B cell (primary cell): ENCODE results near the gene ZNF81. TPM values are rescaled to one million over a fixed set of nuclear protein-coding genes. Genes with fewer than 3 reads are reported as not detected.

ENCODE experiments used
- ATAC-seq: fragments of 200-7000 bp; cut with Tn5 transposase; one replicate; pipeline ENCODE4 v1.10.0; 2021; ENCODE audit warnings: low read depth, mild to moderate bottlenecking, moderate number of reproducible peaks, moderate library complexity
- CTCF ChIA-PET: fragments of 350-600 bp; sonication (Branson Sonifier 250); formaldehyde crosslinking; loops from one replicate; lab custom pipeline; 2021; ENCODE audit warnings: antibody characterized with exemption, inconsistent platforms; lab: Charles Lee
- POLR2A ChIA-PET: fragments of 350-600 bp; sonication (Branson Sonifier 250); formaldehyde crosslinking; loops from one replicate; lab custom pipeline; 2021; ENCODE audit warnings: antibody characterized with exemption; lab: Charles Lee
- DNase-seq: peaks from one replicate; pipeline ENCODE4 v3.0.0; 2013
- H2AFZ ChIP-seq: 2 replicates; pipeline ENCODE4 v1.6.1; 2012; ENCODE audit warnings: mild to moderate bottlenecking, low read depth, low read length; ENCODE audit not compliant: insufficient read depth, poor library complexity, severe bottlenecking
- H3K27ac ChIP-seq, 2 donors: 1 replicate in 1 of 2; 2 replicates in 1 of 2; pipeline ENCODE4 v1.5.1; 2012 to 2013; ENCODE audit warnings: low read length in 2 of 2, mild to moderate bottlenecking in 2 of 2, moderate library complexity in 1 of 2
- H3K27me3 ChIP-seq, 4 experiments: fragments of 200-600 bp in 1 of 4; sonication (generic) in 1 of 4; replicated peaks in 1 of 4; 1 replicate in 2 of 4; 2 replicates in 2 of 4; pipeline versions ENCODE4 v1.6.1 to v1.7.0; 2013 to 2016; ENCODE audit warnings: low read length in 3 of 4, mild to moderate bottlenecking in 2 of 4, mixed read lengths in 1 of 4, moderate library complexity in 1 of 4; ENCODE audit not compliant: insufficient read depth in 4 of 4, control insufficient read depth in 3 of 4; ENCODE audit errors: control extremely low read depth in 1 of 4
- H3K36me3 ChIP-seq, 2 experiments: replicated peaks in 1 of 2; 1 replicate in 1 of 2; 2 replicates in 1 of 2; pipeline versions ENCODE4 v1.6.1 to v1.7.1; 2013; ENCODE audit warnings: low read length in 1 of 2; ENCODE audit not compliant: insufficient read depth in 2 of 2, control insufficient read depth in 1 of 2; ENCODE audit errors: control extremely low read depth in 1 of 2, extremely low read depth in 1 of 2
- H3K4me1 ChIP-seq, 2 donors: fragments of 200-600 bp in 1 of 2; sonication (generic) in 1 of 2; 1 replicate in 1 of 2; 2 replicates in 1 of 2; pipeline versions ENCODE4 v1.5.1 to v1.6.1; 2013 to 2017; ENCODE audit warnings: low read length in 2 of 2; ENCODE audit not compliant: control insufficient read depth in 2 of 2, insufficient read depth in 2 of 2
- H3K4me2 ChIP-seq: replicated peaks from 2 replicates; pipeline ENCODE3; 2012; ENCODE audit warnings: mild to moderate bottlenecking, low read depth, low read length; ENCODE audit not compliant: poor library complexity, severe bottlenecking
- H3K4me3 ChIP-seq, 5 experiments: fragments of 200-600 bp in 1 of 5; sonication (generic) in 1 of 5; 1 replicate in 3 of 5; 2 replicates in 2 of 5; pipeline versions ENCODE4 v1.5.1 to v1.7.0; 2011 to 2016; ENCODE audit warnings: low read length in 4 of 5, mild to moderate bottlenecking in 4 of 5, low read depth in 2 of 5, control low read depth in 1 of 5, moderate library complexity in 1 of 5; ENCODE audit not compliant: insufficient read depth in 1 of 5; ENCODE audit errors: control extremely low read depth in 1 of 5, extremely low read depth in 1 of 5
- H3K79me2 ChIP-seq: fragments of 200-600 bp; sonication (generic); one replicate; pipeline ENCODE4 v1.6.0; 2016; ENCODE audit warnings: low read length; ENCODE audit not compliant: control insufficient read depth, insufficient read depth
- H3K9ac ChIP-seq: fragments of 200-600 bp; sonication (generic); 2 replicates; pipeline ENCODE4 v1.6.1; 2017; ENCODE audit warnings: mild to moderate bottlenecking, low read length, moderate library complexity
- H3K9me3 ChIP-seq, 3 donors: one replicate each; pipeline versions ENCODE4 v1.6.1 to v1.7.1; 2013; ENCODE audit warnings: low read length in 2 of 3; ENCODE audit not compliant: control insufficient read depth in 2 of 3, insufficient read depth in 1 of 3; ENCODE audit errors: control extremely low read depth in 1 of 3
- H4K20me1 ChIP-seq: 2 replicates; pipeline ENCODE4 v1.6.0; 2012; ENCODE audit warnings: mild to moderate bottlenecking, low read length; ENCODE audit not compliant: insufficient read depth, control insufficient read depth, poor library complexity, severe bottlenecking
- H3K27ac Mint-ChIP-seq: one replicate; pipeline ENCODE4 v1.8.0; 2021; ENCODE audit warnings: mixed read lengths
- H3K27me3 Mint-ChIP-seq: one replicate; pipeline ENCODE4 v1.8.0; 2021; ENCODE audit warnings: mixed read lengths
- H3K4me1 Mint-ChIP-seq: one replicate; pipeline ENCODE4 v1.8.0; 2021; ENCODE audit warnings: mixed read lengths
- H3K4me3 Mint-ChIP-seq: one replicate; pipeline ENCODE4 v1.8.0; 2021; ENCODE audit warnings: mixed read lengths
- H3K9me3 Mint-ChIP-seq: one replicate; pipeline ENCODE4 v1.8.0; 2022; ENCODE audit warnings: mixed read lengths; ENCODE audit not compliant: insufficient read depth
- EZH2 ChIP-seq: IDR thresholded peaks from 2 replicates; pipeline ENCODE4 v1.6.1; 2012; ENCODE audit warnings: borderline replicate concordance, low read depth, mild to moderate bottlenecking, moderate library complexity, low read length; ENCODE audit not compliant: insufficient read depth, poor library complexity, severe bottlenecking
- WGBS: methylation state at CpG from one replicate; pipeline ENCODE4 v1.1.5; 2013; ENCODE audit warnings: missing lambda C conversion rate; ENCODE audit not compliant: insufficient coverage; 5-methylcytosine and 5-hydroxymethylcytosine counted together
- intact Hi-C: fragments of 100-400 bp; cut with micrococcal nuclease; formaldehyde crosslinking; loops from one replicate; pipeline ENCODE4 v1.10.0; 2022
- polyA plus RNA-seq: library from polyadenylated mRNA; depleted of rRNA; stranded (reverse); fragments of >200 nt; gene quantifications from 2 replicates; pipeline ENCODE4 v1.2.3, GENCODE V29; 2012
- total RNA-seq, 2 donors: library from RNA; stranded (reverse); fragments of 120-200 nt in 1 of 2; gene quantifications; 1 replicate in 1 of 2; 2 replicates in 1 of 2; pipeline versions ENCODE4 v1.2.3 to v1.2.4, GENCODE V29; 2013 to 2022
- TF ChIP-seq, protein P1 (sequence below): fragments of 200-600 bp; IDR thresholded peaks from one replicate; pipeline ENCODE4 v1.8.0; 2022; ENCODE audit warnings: antibody characterized with exemption, mild to moderate bottlenecking

ZNF81 gene
- total and polyA plus RNA-seq, 2 donors (not counting 1 experiment from before 2014, with no cell fraction given) = 3.5 to 17.7 TPM

DNA sequence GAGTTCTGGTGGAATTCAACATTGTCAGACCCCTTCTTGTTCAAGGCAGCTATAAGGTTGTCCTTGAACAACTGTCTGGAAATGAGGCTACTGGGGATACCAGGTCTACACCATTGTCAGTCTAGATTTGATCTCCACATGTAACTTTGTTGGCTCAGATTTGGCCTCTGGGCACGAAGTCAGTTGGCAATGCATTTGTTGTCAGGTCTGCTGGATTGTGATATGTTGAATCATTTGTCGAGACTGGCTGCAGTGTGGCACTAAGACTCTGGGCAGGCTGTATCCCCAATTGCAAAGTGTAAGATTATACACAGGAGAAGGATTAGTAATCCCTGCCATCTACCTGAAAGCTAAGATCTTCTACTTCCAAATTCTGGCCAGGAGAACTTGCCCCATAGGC, 26.5 kb downstream of the ZNF81 start:
- ChIA-PET CTCF (no interaction called here), POLR2A (no interaction called here)

DNA sequence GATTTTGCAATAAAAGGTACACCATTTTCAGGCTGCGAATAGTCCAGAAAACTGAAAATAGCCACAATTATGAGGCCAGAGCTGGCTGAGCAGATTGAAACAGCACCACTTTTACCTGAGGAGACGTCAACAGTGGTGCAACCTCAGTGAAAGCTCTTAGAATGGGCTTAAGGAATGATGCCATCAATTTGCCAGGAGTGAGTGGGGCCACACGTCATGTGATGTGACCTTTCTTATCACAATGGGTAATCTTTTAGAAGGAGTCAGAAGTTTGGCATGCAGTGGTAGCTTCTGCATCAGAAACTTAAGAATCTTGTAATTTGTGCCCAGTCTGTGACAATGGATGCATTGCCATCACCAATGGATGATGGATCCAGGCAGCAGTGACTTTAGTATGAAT, 27.6 kb downstream of the ZNF81 start:
- no peaks in the 10 kb centered on the region for H3K27me3 Mint-ChIP-seq
- Histone ChIP-seq H3K4me2 (no peak overlapping the region), H2AFZ (no peak overlapping the region), H3K9ac (no peak overlapping the region), H3K27ac (no peak overlapping the region), H3K4me1 (no peaks in the 10 kb centered on the region), H3K9me3 (no peaks in the 10 kb centered on the region), H3K27me3 (no peaks in the 10 kb centered on the region), H3K4me3 (no peak overlapping the region), H3K36me3 (peaks cover 0 to 7% of the 10 kb centered on the region in 2 experiments), H4K20me1 (no peaks in the 10 kb centered on the region), H3K79me2 (no peaks in the 10 kb centered on the region)
- DNase-seq = no peak
- no peaks in the 10 kb centered on the region for H3K4me1 Mint-ChIP-seq
- ChIA-PET CTCF (no interaction called here), POLR2A (no interaction called here)
- 100% methylated on average over 1 of the region's 3 CpGs for WGBS
- H3K4me3 Mint-ChIP-seq = no peak overlapping the region
- intact Hi-C loops = no loop called here
- H3K27ac Mint-ChIP-seq = no peak overlapping the region
- H3K9me3 Mint-ChIP-seq = no peaks in the 10 kb centered on the region
- no peak for ATAC-seq
- TF ChIP-seq, protein P1, sequence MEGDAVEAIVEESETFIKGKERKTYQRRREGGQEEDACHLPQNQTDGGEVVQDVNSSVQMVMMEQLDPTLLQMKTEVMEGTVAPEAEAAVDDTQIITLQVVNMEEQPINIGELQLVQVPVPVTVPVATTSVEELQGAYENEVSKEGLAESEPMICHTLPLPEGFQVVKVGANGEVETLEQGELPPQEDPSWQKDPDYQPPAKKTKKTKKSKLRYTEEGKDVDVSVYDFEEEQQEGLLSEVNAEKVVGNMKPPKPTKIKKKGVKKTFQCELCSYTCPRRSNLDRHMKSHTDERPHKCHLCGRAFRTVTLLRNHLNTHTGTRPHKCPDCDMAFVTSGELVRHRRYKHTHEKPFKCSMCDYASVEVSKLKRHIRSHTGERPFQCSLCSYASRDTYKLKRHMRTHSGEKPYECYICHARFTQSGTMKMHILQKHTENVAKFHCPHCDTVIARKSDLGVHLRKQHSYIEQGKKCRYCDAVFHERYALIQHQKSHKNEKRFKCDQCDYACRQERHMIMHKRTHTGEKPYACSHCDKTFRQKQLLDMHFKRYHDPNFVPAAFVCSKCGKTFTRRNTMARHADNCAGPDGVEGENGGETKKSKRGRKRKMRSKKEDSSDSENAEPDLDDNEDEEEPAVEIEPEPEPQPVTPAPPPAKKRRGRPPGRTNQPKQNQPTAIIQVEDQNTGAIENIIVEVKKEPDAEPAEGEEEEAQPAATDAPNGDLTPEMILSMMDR = no peak
- TF ChIP-seq EZH2 = no peak

More for the DNA sequence above, 26.5 kb downstream of the ZNF81 start:
- no peak overlapping the region for H3K27ac Mint-ChIP-seq
- H4K20me1 ChIP-seq = no peaks in the 10 kb centered on the region
- H3K9ac ChIP-seq = no peak overlapping the region
- no peaks in the 10 kb centered on the region for H3K27me3 Mint-ChIP-seq
- H3K27me3 ChIP-seq = no peaks in the 10 kb centered on the region
- H3K4me2 ChIP-seq = no peak overlapping the region
- H2AFZ ChIP-seq = no peak overlapping the region
- no CpG with 5 or more reads among the region's 2 CpGs for WGBS
- H3K4me3 ChIP-seq = no peak overlapping the region
- DNase-seq (no peak), ATAC-seq (no peak)
- no peaks in the 10 kb centered on the region for H3K4me1 ChIP-seq
- no peak overlapping the region for H3K4me3 Mint-ChIP-seq
- H3K9me3 ChIP-seq = no peaks in the 10 kb centered on the region
- intact Hi-C loops = no loop called here
- H3K4me1 Mint-ChIP-seq = no peaks in the 10 kb centered on the region
- TF ChIP-seq, protein P1 = no peak
- TF ChIP-seq EZH2 = no peak
- no peaks in the 10 kb centered on the region for H3K9me3 Mint-ChIP-seq
- peaks cover 0 to 7% of the 10 kb centered on the region in 2 experiments for H3K36me3 ChIP-seq
- no peak overlapping the region for H3K27ac ChIP-seq
- H3K79me2 ChIP-seq = no peaks in the 10 kb centered on the region
